PC-3 (cell line): Measurements from ENCODE around the gene PAX7. TPM values are rescaled to one million over a fixed set of nuclear protein-coding genes. Genes with fewer than 3 reads are reported as not detected.
"Not testable (repeated sequence)": the region's sequence is repeated elsewhere in the genome, so short reads cannot be mapped to it uniquely, and the experiment has no call there.

Experiments
- ATAC-seq: fragments of 200-7000 bp; cut with Tn5 transposase; 2 replicates; pipeline ENCODE4 v1.9.1; 2020; ENCODE audit warnings: mild to moderate bottlenecking, moderate library complexity
- BruUV-seq: library from RNA; stranded (reverse); fragments of 400-500 nt; replicated peaks from 2 replicates; lab custom pipeline; 2021; lab: Mats Ljungman, UMichigan
- CTCF ChIA-PET: fragments of 300-600 bp; sonication (Branson Sonifier 250); formaldehyde crosslinking; loops from one replicate; lab custom pipeline; 2022; ENCODE audit warnings: antibody characterized with exemption; lab: Charles Lee
- POLR2A ChIA-PET: fragments of 300-600 bp; sonication (Branson Sonifier 250); formaldehyde crosslinking; loops from one replicate; lab custom pipeline; 2022; ENCODE audit warnings: antibody characterized with exemption; ENCODE audit not compliant: unreplicated experiment; lab: Charles Lee
- DNase-seq: peaks from one replicate; pipeline ENCODE4 v3.0.0-alpha.2; 2015
- H2AFZ ChIP-seq: fragments of 300-600 bp; sonication (generic); 2 replicates; pipeline ENCODE4 v1.6.0; 2016; ENCODE audit warnings: antibody characterized with exemption, low read length
- H3F3A ChIP-seq: fragments of 300-600 bp; sonication (generic); one replicate; pipeline ENCODE4 v1.6.0; 2017; ENCODE audit warnings: antibody characterized with exemption, low read length, control low read depth, mild to moderate bottlenecking; ENCODE audit not compliant: unreplicated experiment
- H3K27ac ChIP-seq: fragments of 300-600 bp; sonication (generic); 2 replicates; pipeline ENCODE4 v1.5.1; 2016; ENCODE audit warnings: mild to moderate bottlenecking, low read length
- H3K27me3 ChIP-seq: fragments of 300-600 bp; sonication (generic); 2 replicates; pipeline ENCODE4 v1.6.1; 2016; ENCODE audit warnings: low read length, mixed read lengths
- H3K36me3 ChIP-seq: fragments of 300-600 bp; sonication (generic); 2 replicates; pipeline ENCODE4 v1.6.1; 2016; ENCODE audit warnings: low read depth, mixed run types, low read length, mixed read lengths
- H3K4me1 ChIP-seq: fragments of 300-600 bp; sonication (generic); 2 replicates; pipeline ENCODE4 v1.5.1; 2016; ENCODE audit warnings: low read length; ENCODE audit not compliant: insufficient read depth
- H3K4me2 ChIP-seq: fragments of 300-600 bp; sonication (generic); 2 replicates; pipeline ENCODE4 v1.6.0; 2016; ENCODE audit warnings: low read length
- H3K4me3 ChIP-seq: fragments of 300-600 bp; sonication (generic); 2 replicates; pipeline ENCODE4 v1.5.1; 2016; ENCODE audit warnings: mild to moderate bottlenecking, low read length, mixed read lengths
- H3K79me2 ChIP-seq: fragments of 300-600 bp; sonication (generic); 2 replicates; pipeline ENCODE4 v1.6.1; 2017; ENCODE audit warnings: low read length, mixed read lengths
- H3K9ac ChIP-seq: fragments of 300-600 bp; sonication (generic); 2 replicates; pipeline ENCODE4 v1.6.0; 2016; ENCODE audit warnings: mild to moderate bottlenecking, low read length
- H3K9me2 ChIP-seq: fragments of 300-600 bp; sonication (generic); replicated peaks from 2 replicates; pipeline ENCODE4 v1.6.1; 2016; ENCODE audit warnings: mixed run types, low read length, mixed read lengths
- H3K9me3 ChIP-seq: fragments of 300-600 bp; sonication (generic); 2 replicates; pipeline ENCODE4 v1.6.1; 2016; ENCODE audit warnings: low read length, mixed read lengths
- H4K20me1 ChIP-seq: fragments of 300-600 bp; sonication (generic); 2 replicates; pipeline ENCODE4 v1.6.1; 2016; ENCODE audit warnings: low read length, mixed read lengths
- EZH2 ChIP-seq: fragments of 300-600 bp; sonication (generic); IDR thresholded peaks from one replicate; pipeline ENCODE4 v1.6.1; 2017; ENCODE audit warnings: antibody characterized with exemption, mild to moderate bottlenecking, low read length; ENCODE audit not compliant: unreplicated experiment
- EZH2phosphoT487 ChIP-seq: fragments of 300-600 bp; sonication (generic); IDR thresholded peaks from 2 replicates; pipeline ENCODE4 v1.6.1; 2018; ENCODE audit warnings: mild to moderate bottlenecking, antibody characterized with exemption, low read length, borderline replicate concordance
- intact Hi-C: fragments of 100-400 bp; cut with micrococcal nuclease; formaldehyde crosslinking; loops from 2 replicates; pipeline ENCODE4 v1.9.0; 2023
- total RNA-seq: library from RNA; depleted of rRNA; stranded (reverse); fragments of >200 nt; gene quantifications from 2 replicates; pipeline ENCODE4 v1.2.3, GENCODE V29; 2014
- TF ChIP-seq, protein P1 (sequence below): fragments of 300-600 bp; sonication (generic); conservative IDR thresholded peaks from 2 replicates; pipeline ENCODE4 v1.5.1; 2017; ENCODE audit warnings: antibody characterized with exemption, low read depth, mild to moderate bottlenecking, low read length

The PAX7 gene
- total RNA-seq, 1 experiment from 2014 or later, result not detected

DNA sequence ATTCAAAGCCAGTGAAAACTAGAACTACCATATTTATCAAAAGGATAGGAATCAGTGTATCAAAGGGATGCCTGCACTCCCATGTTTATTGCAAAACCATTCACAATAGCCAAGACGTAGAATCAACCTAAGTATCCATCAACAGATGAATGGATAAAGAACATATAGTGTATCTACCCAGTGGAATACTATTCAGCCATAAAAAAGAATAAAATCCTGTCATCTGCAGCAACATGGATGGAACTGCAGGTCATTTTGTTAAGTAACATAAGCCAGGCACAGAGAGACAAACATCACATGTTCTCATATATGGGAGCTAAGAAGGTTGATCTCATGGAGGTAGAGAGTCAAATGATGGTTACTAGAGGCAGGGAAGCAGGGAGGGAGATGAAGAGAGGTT lies 110.0 kb downstream of the PAX7 start:
- Histone ChIP-seq H3K4me2 (no peak overlapping the region), H4K20me1 (no peaks in the 10 kb centered on the region), H3K9me3 (no peaks in the 10 kb centered on the region), H3K27ac (no peak overlapping the region), H3F3A (no peaks in the 10 kb centered on the region), H3K79me2 (no peaks in the 10 kb centered on the region), H3K36me3 (no peaks in the 10 kb centered on the region), H3K4me1 (no peaks in the 10 kb centered on the region), H2AFZ (no peak overlapping the region), H3K27me3 (peaks cover 13% of the 10 kb centered on the region; the same call in 1 of the 2 replicates), H3K9ac (no peak overlapping the region), H3K9me2 (no peaks in the 10 kb centered on the region), H3K4me3 (no peak overlapping the region)
- no peak for DNase-seq
- no TSS peak for BruUV-seq
- intact Hi-C loops, result no loop called here
- ATAC-seq, result no peak
- CTCF ChIA-PET, result no interaction called here
- POLR2A ChIA-PET, result no interaction called here
- no peak for TF ChIP-seq EZH2phosphoT487
- TF ChIP-seq, protein P1, sequence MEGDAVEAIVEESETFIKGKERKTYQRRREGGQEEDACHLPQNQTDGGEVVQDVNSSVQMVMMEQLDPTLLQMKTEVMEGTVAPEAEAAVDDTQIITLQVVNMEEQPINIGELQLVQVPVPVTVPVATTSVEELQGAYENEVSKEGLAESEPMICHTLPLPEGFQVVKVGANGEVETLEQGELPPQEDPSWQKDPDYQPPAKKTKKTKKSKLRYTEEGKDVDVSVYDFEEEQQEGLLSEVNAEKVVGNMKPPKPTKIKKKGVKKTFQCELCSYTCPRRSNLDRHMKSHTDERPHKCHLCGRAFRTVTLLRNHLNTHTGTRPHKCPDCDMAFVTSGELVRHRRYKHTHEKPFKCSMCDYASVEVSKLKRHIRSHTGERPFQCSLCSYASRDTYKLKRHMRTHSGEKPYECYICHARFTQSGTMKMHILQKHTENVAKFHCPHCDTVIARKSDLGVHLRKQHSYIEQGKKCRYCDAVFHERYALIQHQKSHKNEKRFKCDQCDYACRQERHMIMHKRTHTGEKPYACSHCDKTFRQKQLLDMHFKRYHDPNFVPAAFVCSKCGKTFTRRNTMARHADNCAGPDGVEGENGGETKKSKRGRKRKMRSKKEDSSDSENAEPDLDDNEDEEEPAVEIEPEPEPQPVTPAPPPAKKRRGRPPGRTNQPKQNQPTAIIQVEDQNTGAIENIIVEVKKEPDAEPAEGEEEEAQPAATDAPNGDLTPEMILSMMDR, result no peak
- TF ChIP-seq EZH2, result no peak

DNA sequence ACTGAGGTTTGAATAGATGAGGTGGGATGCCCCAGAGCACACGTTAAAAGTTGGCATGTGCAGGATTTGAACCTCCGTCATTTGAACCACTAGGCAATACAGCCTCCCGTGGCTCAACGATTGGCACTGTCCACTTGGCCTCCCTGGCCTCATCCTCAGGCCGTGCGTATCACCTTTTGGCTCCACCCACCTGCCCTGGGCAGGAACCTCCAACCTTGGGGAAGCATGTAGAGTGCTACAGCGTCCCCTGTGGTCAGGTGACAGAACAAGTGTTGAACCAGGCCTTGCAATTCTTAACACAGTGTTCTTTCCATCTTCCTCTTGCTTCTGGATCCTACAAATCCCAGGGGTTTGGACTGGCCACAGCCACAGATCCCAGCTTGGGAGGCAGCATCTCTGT lies 112.6 kb downstream of the PAX7 start:
- peaks cover 31% of the 10 kb centered on the region for H3K27me3 ChIP-seq
- H2AFZ ChIP-seq, result no peak overlapping the region
- no peak overlapping the region for H3K4me2 ChIP-seq
- no peaks in the 10 kb centered on the region for H3K9me3 ChIP-seq
- ChIA-PET CTCF (no interaction called here), POLR2A (no interaction called here)
- no peak for DNase-seq
- H3K27ac ChIP-seq, result no peak overlapping the region
- BruUV-seq, result no TSS peak
- H3F3A ChIP-seq, result no peaks in the 10 kb centered on the region
- intact Hi-C loops, result no loop called here
- H3K79me2 ChIP-seq, result no peaks in the 10 kb centered on the region
- TF ChIP-seq, protein P1, result no peak
- TF ChIP-seq EZH2, result no peak
- TF ChIP-seq EZH2phosphoT487, result no peak
- peaks cover 2% of the 10 kb centered on the region; the same call in 1 of the 2 replicates for H3K4me1 ChIP-seq
- no peaks in the 10 kb centered on the region for H4K20me1 ChIP-seq
- no peaks in the 10 kb centered on the region for H3K9me2 ChIP-seq
- no peak overlapping the region for H3K9ac ChIP-seq
- no peak for ATAC-seq
- no peak overlapping the region for H3K4me3 ChIP-seq
- no peaks in the 10 kb centered on the region for H3K36me3 ChIP-seq

DNA sequence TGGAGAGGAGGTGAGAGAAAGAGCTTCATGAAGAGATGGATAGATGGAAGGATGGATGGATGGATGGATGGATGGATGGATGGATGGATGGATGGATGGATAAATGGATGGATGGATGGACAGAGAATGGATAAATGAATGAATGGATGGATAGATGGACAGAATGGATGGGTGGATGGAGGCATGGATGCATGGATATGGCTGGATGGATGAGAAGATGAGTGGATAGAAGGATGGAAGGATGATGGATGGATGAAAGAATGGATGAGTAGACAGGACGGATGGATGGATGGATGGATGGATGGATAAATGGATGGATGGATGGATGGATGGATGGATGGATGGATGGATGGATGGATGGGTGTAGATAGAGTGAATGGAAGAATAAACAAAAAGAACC lies 113.7 kb downstream of the PAX7 start:
- H3K9ac ChIP-seq, H3K4me2 ChIP-seq, H3K9me2 ChIP-seq, H3K79me2 ChIP-seq, H3K36me3 ChIP-seq, POLR2A ChIA-PET, H4K20me1 ChIP-seq, ATAC-seq, H2AFZ ChIP-seq, H3F3A ChIP-seq, intact Hi-C loops, CTCF ChIA-PET, H3K9me3 ChIP-seq, BruUV-seq, DNase-seq, H3K4me1 ChIP-seq, H3K4me3 ChIP-seq, H3K27ac ChIP-seq: not testable (repeated sequence)
- H3K27me3 ChIP-seq, result peaks cover 40% of the 10 kb centered on the region
